ENCODE results near the gene DNAJC18.

DNAJC18 gene

DNA sequence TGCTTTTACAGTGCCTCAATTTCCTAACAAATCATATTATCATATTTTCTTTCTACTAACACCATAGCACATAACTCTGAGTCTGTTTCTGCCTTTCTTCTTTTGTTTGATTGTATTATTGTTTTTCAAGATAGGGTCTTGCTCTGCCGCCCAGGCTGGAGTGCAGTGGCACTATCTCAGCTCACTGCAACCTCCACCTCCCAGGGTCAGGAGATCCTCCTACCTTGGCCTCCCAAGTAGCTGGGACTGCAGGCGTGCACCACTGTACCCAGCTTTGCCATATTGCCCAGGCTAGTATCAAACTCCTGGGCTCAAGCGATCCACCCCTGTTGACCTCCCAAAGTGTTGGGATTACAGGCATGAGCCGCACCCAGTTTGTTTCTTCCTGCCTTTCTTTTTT, 78.9 kb downstream of the DNAJC18 start:
- no peak for DNase-seq (ENCODE audit: low read depth)
- no peak overlapping the region for H3K4me3 ChIP-seq (ENCODE audit: low read depth, low read length)
- TF ChIP-seq POLR2A (IDR thresholded peaks at IDR 0.05; ENCODE audit: extremely low read depth, insufficient read length) (no peak), MAX (IDR thresholded peaks at IDR 0.05; ENCODE audit: low read depth, low read length) (no peak), MYC (IDR thresholded peaks at IDR 0.05; ENCODE audit: low read depth, low read length) (no peak)
- TF ChIP-seq, protein P1, sequence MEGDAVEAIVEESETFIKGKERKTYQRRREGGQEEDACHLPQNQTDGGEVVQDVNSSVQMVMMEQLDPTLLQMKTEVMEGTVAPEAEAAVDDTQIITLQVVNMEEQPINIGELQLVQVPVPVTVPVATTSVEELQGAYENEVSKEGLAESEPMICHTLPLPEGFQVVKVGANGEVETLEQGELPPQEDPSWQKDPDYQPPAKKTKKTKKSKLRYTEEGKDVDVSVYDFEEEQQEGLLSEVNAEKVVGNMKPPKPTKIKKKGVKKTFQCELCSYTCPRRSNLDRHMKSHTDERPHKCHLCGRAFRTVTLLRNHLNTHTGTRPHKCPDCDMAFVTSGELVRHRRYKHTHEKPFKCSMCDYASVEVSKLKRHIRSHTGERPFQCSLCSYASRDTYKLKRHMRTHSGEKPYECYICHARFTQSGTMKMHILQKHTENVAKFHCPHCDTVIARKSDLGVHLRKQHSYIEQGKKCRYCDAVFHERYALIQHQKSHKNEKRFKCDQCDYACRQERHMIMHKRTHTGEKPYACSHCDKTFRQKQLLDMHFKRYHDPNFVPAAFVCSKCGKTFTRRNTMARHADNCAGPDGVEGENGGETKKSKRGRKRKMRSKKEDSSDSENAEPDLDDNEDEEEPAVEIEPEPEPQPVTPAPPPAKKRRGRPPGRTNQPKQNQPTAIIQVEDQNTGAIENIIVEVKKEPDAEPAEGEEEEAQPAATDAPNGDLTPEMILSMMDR (IDR thresholded peaks at IDR 0.05; ENCODE audit: low read depth, low read length) = no peak
